HL-60/S4 treated with phorbol 12-myristate 13-acetate at 8.2 ng/mL for 4 days and 3 days (cell line): ENCODE data around the gene KIF4A.
"Not testable (repeated sequence)": the region's sequence is repeated elsewhere in the genome, so short reads cannot be mapped to it uniquely, and the experiment has no call there.

Source experiments
- in situ Hi-C: fragments of 300-500 bp; cut with MboI; formaldehyde crosslinking; loops from 2 replicates; pipeline ENCODE4 v1.15.0; 2022; ENCODE audit warnings: low sequenced_read_pairs

Gene KIF4A

DNA sequence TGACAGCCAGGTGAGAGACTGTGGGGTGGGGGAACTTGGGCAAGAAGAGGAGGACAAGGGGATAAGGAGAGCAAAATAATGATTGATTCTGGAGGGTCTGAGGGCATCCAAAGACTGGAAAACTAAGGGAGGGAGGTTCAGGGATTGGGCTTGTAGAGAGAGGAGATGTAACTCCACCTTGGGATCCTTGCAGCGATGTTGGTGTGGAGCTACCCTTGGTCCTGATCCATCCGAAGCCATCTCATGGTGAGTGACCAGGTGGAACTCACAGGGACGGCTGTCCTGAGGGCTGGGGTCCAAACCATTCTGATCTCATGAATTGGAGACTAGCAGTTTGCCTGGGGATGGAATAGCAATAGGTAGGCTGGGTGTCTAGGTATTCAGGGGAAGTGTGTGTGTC, 9.3 kb upstream of the KIF4A start:
- in situ Hi-C loops = no loop called here

- in situ Hi-C loops = no loop called here
These were observed 8.0 kb upstream of the KIF4A start, which contains the start of gene RAB41 for GRCh38 chrX:70281951-70282350. Gene RAB41 (plus strand): TSS chrX:70282172. CDS start chrX:70282218, 46 bp downstream.

- in situ Hi-C loops = no loop called here
These were observed 624 bp upstream of the KIF4A start for GRCh38 chrX:70289168-70289792.

DNA sequence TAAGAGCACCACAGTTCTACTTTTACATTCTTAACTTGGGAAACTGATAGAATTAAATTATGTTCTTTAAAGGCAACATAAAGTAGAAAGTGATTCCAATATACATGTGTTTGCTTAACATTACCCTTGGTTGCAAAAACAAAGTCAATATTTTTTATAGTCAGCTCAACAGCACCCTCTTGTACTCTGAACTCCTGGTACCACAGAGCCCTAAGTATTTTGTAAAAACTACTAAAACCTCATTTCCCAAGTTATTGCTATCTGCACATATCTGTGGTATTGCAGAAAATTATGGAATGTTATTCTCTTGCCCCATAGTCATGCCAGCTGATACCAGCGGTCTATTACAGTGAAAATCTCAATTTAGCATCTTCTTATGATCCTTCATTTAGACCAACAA, 2.9 kb downstream of the KIF4A start:
- in situ Hi-C loops = no loop called here

GRCh38 chrX:70293621-70294020, 3.7 kb downstream of the KIF4A start:
- in situ Hi-C loops = no loop called here

- in situ Hi-C loops = no loop called here
These were observed 11.8 kb downstream of the KIF4A start for GRCh38 chrX:70301716-70302115.

DNA sequence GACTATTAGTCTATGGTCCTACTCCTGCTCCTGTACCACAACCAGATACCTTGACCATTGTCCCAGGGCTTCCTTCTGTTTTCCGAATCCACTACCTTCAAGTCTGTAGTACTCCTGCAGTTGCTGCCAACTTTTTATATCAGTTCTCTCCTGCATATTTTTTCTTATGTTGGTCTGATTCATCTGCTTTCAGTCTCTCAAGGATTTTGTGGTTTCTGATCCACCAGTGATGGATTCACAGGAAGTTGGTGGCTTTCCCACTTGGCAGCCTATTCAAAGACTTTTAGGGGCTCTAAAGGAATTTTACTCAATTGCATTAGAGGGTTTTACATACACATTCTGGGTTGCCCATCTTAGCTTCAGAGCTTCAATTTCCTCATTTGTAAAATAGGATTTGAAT, 23.6 kb downstream of the KIF4A start:
- in situ Hi-C loops = no loop called here

DNA sequence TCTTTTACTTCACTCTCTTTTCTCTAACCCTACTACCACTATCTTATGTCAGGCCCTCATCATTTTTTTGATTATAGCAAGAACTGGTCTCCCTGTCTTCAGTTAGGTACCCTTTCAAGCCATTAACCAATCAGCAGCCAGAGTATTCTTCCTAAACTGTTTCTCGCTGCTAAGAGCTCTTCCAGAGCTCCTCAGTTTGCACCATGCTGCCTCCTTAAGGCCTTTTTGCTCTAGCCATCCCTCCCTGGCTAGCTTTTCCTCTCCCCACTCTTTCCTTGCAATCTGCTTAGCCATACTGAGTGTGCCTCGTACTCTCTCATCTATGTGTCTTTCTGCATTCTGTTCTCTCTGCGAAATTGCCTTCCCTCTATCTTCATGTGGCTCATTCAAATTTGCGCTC, 32.9 kb downstream of the KIF4A start:
- in situ Hi-C loops = no loop called here

DNA sequence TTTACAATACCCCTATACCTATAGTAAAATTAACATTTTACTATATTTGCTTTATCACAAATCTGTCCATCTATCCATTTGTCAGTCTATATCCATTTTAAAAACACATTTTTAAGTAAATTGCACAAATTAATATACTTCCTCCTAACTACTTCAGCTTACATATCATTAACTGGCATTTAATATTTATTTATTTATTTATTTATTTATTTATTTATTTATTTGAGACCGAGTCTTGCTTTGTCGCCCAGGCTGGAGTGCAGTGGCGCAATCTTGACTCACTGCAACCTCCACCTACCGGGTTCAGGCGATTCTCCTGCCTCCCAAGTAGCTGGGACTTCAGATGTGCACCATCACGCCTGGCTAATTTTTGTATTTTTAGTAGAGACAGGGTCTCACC, 33.7 kb downstream of the KIF4A start:
- in situ Hi-C loops = not testable (repeated sequence)

DNA sequence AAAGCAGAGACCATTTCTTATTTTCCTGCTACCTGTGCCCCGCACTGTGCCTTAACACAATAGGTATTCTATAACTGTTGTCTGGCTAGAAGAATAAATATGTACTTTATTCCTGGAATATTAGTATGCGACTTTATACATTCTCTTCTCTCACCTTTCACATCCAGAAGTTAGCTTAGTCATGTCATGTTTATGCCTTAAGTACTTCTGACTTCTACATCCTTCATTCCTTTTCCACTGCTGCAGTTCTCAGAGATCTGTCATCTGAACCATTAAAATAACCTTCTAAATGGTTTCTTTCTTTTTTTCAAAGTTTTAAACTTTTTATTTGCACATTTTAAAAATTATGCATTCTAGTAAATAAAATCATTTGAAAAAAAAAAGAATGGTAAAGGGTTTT, 34.4 kb downstream of the KIF4A start:
- in situ Hi-C loops = no loop called here

DNA sequence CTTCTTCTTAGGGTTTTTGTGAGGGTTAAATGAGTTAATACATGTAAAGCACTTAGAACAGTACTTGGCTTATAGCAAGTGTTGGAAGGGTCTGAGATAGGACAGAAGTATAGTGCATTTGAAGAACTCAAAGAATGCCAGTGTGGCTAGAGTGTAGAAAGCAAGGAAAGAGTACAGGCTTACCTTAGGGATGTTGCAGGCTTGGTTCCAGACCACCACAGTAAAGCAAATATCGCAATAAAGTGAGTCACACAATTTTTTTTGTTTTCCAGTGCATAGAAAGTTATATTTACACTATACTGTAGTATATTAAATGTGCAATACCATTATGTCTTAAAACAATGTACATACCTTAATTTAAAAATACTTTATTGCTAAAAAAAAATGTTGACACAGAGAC, 41.3 kb downstream of the KIF4A start:
- in situ Hi-C loops = no loop called here

- in situ Hi-C loops = no loop called here
These were observed 42.7 kb downstream of the KIF4A start for GRCh38 chrX:70332600-70332999.

DNA sequence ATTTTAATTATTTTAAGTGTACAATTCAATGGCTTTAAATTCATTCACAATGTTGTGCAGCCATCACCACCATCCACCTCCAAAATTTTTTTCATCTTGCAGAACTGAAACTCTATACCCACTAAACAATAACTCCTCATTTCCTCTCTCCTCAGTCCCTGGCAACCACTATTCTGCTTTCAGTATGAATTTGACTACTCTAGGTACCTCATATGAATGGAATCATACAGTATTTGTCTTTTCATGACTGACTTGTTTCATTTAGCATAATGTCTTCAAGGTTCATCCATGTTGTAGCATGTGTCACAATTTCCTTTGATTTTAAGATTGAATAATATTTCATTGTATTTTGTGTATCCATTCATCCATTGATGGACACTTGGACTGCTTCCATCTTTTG, 46.9 kb downstream of the KIF4A start:
- in situ Hi-C loops = no loop called here

- in situ Hi-C loops = no loop called here
These were observed 48.4 kb downstream of the KIF4A start for GRCh38 chrX:70338290-70338689.

DNA sequence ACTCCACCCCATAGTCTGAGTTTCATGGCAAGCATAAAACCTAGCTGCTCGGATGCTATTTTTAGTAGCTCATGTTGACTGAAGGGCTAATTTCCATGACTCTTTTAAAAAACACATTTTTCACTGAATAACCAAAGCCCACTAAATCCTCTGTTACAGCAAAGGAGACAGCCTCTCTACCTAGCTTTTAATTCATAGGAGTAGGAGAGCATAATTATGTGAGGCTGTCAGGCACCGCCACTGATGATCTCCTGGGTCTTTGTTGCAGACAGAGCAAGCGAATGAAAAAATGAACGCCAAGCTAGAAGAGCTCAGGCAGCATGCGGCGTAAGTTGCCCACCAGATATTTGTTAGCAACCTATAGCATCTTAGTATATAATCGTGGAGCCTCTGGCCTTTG, 53.5 kb downstream of the KIF4A start:
- in situ Hi-C loops = no loop called here

GRCh38 chrX:70346418-70347070, 56.6 kb downstream of the KIF4A start:
- in situ Hi-C loops = no loop called here

- in situ Hi-C loops = not testable (repeated sequence)
These were observed 58.9 kb downstream of the KIF4A start for GRCh38 chrX:70348825-70349224.

- in situ Hi-C loops = not testable (repeated sequence)
These were observed 59.6 kb downstream of the KIF4A start for GRCh38 chrX:70349367-70350125.

DNA sequence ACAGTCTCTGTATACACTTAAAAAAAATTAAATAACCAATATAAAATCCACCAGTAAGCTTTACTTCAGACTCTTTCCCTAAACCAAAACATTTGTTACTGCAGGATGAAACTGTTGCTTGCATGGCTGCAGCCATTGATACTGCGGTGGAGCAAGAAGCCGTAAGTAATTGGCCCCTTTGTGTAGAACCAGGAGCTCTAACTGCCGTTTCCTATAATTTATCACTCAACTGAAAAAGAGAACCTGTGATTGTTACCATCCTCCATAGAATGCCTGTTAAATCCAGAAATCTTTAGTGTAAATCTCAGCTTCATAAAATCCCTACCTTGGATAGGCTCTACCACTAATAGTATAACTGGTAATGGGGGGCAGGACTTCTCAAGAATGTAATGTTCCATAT, 62.6 kb downstream of the KIF4A start:
- in situ Hi-C loops = no loop called here

DNA sequence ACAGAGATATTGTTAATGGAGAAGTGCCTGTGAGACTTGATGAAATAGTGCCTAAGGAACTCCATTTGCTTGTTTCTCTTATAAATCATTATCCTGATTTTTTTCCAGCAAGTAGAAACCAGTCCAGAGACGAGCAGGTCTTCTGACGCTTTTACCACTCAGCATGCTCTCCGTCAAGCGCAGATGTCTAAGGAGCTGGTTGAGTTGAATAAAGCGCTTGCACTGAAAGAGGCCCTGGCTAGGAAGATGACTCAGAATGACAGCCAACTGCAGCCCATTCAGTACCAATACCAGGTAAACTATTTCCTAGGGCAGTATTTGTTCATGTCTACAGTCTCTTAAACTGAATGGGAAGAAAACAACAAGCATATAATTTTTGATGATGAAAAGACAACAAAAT, 63.6 kb downstream of the KIF4A start:
- in situ Hi-C loops = no loop called here

- in situ Hi-C loops = no loop called here
These were observed 64.8 kb downstream of the KIF4A start for GRCh38 chrX:70354716-70355115.

GRCh38 chrX:70359458-70359857, 69.6 kb downstream of the KIF4A start:
- in situ Hi-C loops = no loop called here
